ENCODE measurements around the gene CCT6A. TPM values are rescaled to one million over a fixed set of nuclear protein-coding genes. Genes with fewer than 3 reads are reported as not detected.
A peak's percentile ranks its signal among the peaks of the same experiment; 100 is the strongest.
"Not testable (repeated sequence)": the region's sequence is repeated elsewhere in the genome, so short reads cannot be mapped to it uniquely, and the experiment has no call there.

Gene CCT6A
- total RNA-seq, 4 donors from 2014 or later = 88.7 to 147 (median 118) TPM

- Histone ChIP-seq H3K36me3 (peaks cover 0 to 18% of the 10 kb centered on the region in 2 donors), H3K4me3 (replicated peaks in 1 of 3) (no peak overlapping the region), H3K27me3 (no peaks in the 10 kb centered on the region), H3K4me1 (peaks cover 5 to 8% of the 10 kb centered on the region in 2 donors), H3K27ac (peak overlapping the region in 2 of 3 donors; percentile 10 to 40), H3K9me3 (no peaks in the 10 kb centered on the region)
- intact Hi-C loops (cut with DNase I) = loop anchor here (10.0 kb wide), 1 partner anchor 190 kb away; the partner anchor contains the start of gene ZNF713
- WGBS, 2 donors = 15 to 22% methylated on average over 19 of the region's 19 CpGs
- DNase-seq = peak; percentile 97
- peak; percentile 65 to 99 (median 94) for TF ChIP-seq CTCF (IDR thresholded peaks at IDR 0.05)
- TF ChIP-seq POLR2A (IDR thresholded peaks at IDR 0.05) = no peak
Observed at GRCh38 chr7:56074371-56074791, 22.8 kb downstream of the CCT6A start.

DNA sequence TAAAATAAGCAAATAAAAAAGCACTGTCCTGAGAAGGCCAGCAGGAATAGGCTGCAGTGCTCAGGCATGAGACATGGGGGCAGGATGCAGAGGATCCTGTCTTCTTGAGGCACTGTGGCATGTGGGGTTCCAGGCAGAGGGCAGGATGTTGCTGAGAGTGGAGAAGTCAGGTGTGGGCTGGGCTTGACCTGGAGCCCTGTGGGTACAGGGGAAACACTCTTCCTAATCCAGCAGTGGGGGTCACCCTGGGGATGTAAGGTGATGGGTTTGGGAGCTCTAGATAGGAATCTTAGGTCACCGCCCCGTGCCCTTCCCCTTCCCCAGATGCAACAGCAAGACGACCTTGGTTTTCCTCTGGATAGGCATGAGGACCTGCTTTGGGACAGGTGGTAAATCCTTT, 26.1 kb downstream of the CCT6A start:
- intact Hi-C loops (cut with DNase I) = loop anchor here (10.0 kb wide), 1 partner anchor 193 kb away; the partner anchor contains the start of gene ZNF713
- H3K27me3 ChIP-seq = no peaks in the 10 kb centered on the region
- DNase-seq = no peak
- no peak overlapping the region for H3K4me3 ChIP-seq (replicated peaks in 1 of 3)
- 100% methylated on average over 3 of the region's 3 CpGs for WGBS, 2 donors
- H3K9me3 ChIP-seq = no peaks in the 10 kb centered on the region
- no peak overlapping the region for H3K27ac ChIP-seq
- no peaks in the 10 kb centered on the region for H3K36me3 ChIP-seq
- TF ChIP-seq CTCF (IDR thresholded peaks at IDR 0.05) (no peak), POLR2A (IDR thresholded peaks at IDR 0.05) (no peak)
- H3K4me1 ChIP-seq = peaks cover 10 to 12% of the 10 kb centered on the region in 2 donors

DNA sequence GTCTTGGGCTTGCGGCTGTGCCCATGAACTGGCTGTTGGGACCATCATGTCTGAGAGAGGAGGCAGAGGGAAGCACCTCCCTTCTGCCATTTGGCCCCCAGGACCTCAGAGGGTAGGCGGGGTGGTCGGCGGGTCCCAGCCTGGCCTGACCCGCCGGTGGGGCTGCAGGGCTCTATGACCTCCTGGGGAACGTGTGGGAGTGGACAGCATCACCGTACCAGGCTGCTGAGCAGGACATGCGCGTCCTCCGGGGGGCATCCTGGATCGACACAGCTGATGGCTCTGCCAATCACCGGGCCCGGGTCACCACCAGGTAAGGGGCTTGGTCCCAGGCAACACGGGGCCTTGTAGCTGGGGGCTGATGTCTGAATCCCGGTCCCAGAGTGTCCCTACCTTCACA, 26.6 kb downstream of the CCT6A start:
- intact Hi-C loops (cut with DNase I) = loop anchor here (10.0 kb wide), 1 partner anchor 193 kb away; the partner anchor contains the start of gene ZNF713
- no peak for DNase-seq
- H3K27ac ChIP-seq = no peak overlapping the region
- H3K27me3 ChIP-seq = no peaks in the 10 kb centered on the region
- H3K4me1 ChIP-seq = peaks cover 16% of the 10 kb centered on the region in 2 donors
- TF ChIP-seq POLR2A (IDR thresholded peaks at IDR 0.05) (no peak), CTCF (IDR thresholded peaks at IDR 0.05) (no peak)
- H3K4me3 ChIP-seq (replicated peaks in 1 of 3) = no peak overlapping the region
- H3K9me3 ChIP-seq = no peaks in the 10 kb centered on the region
- H3K36me3 ChIP-seq = no peaks in the 10 kb centered on the region
- WGBS, 2 donors = 92 to 94% methylated on average over 8 to 16 of the region's 16 CpGs

DNA sequence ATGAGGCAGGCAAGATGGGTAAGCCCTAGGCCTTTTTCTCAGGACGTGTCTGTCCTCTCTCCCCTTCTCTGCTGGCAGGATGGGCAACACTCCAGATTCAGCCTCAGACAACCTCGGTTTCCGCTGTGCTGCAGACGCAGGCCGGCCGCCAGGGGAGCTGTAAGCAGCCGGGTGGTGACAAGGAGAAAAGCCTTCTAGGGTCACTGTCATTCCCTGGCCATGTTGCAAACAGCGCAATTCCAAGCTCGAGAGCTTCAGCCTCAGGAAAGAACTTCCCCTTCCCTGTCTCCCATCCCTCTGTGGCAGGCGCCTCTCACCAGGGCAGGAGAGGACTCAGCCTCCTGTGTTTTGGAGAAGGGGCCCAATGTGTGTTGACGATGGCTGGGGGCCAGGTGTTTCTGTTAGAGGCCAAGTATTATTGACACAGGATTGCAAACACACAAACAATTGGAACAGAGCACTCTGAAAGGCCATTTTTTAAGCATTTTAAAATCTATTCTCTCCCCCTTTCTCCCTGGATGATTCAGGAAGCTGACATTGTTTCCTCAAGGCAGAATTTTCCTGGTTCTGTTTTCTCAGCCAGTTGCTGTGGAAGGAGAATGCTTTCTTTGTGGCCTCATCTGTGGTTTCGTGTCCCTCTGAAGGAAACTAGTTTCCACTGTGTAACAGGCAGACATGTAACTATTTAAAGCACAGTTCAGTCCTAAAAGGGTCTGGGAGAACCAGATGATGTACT, 28.1 kb downstream of the CCT6A start:
- Histone ChIP-seq H3K4me1 (peaks cover 18 to 20% of the 10 kb centered on the region in 2 donors), H3K9me3 (no peaks in the 10 kb centered on the region), H3K4me3 (replicated peaks in 1 of 3) (no peak overlapping the region), H3K36me3 (no peaks in the 10 kb centered on the region), H3K27ac (peak overlapping the region in 2 of 3 donors; percentile 52 to 73), H3K27me3 (no peaks in the 10 kb centered on the region)
- peak; percentile 50 to 71 for DNase-seq
- 60 to 61% methylated on average over 12 of the region's 12 CpGs for WGBS, 2 donors
- TF ChIP-seq CTCF (IDR thresholded peaks at IDR 0.05) (peak in 3 of 6 experiments; percentile 33 to 61 (median 37)), POLR2A (IDR thresholded peaks at IDR 0.05) (no peak)
- intact Hi-C loops (cut with DNase I) = loop anchor here (10.0 kb wide), 1 partner anchor 195 kb away; the partner anchor contains the start of gene ZNF713

- H3K9me3 ChIP-seq; DNase-seq; H3K27ac ChIP-seq; H3K36me3 ChIP-seq; H3K4me3 ChIP-seq (replicated peaks in 1 of 3); H3K27me3 ChIP-seq; intact Hi-C loops (cut with DNase I): not testable (repeated sequence)
- H3K4me1 ChIP-seq = peaks cover 17 to 20% of the 10 kb centered on the region in 2 donors
- 94 to 96% methylated on average over 6 to 20 of the region's 28 CpGs for WGBS, 2 donors
Observed at GRCh38 chr7:56080726-56081435, 29.3 kb downstream of the CCT6A start.

All from thyroid gland (tissue), 4 donors.